ENCODE results near the gene TBC1D10A.

Gene TBC1D10A

DNA sequence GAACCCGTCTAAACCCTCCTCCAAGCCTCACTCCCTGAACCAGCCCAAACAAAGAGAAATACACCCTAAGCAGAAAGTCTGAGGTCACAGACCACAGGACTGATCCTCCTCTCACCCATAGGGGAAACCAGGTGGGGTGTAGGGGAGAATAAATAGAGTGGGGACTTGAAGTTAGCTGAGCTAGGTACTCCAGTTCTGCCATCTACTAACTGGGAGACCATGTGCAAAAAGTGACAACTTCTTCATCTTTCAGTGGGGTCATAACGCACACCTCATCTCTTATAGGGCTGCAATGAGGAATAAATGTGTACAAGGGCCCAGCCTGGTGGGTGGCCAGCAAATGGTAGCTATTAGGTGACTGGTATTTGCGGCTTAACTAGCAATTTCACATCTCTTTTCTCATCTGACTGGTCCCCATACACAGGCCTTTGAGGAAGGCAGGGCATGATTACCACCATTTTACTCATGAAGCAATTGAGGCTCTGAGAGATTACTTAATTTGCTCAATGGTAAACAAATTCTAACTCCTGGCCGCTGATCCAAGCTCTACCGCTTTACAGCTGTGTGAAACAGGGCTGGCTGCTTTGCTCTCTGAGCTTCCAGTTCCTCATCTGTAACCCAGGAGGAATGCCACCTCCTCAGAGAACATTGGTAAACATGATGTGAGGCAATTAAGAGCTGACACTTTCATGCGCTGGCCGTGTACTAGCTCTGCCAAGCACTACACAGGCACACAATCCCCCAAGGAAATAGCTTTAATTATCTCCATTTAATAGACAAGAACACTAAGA lies 16.6 kb downstream of the TBC1D10A start:
- H3K79me2 ChIP-seq (ENCODE audit: control insufficient read depth, insufficient read depth, low read length, poor library complexity): peaks cover 18% of the 10 kb centered on the region
- H2AFZ ChIP-seq (ENCODE audit: insufficient read depth, low read length, poor library complexity): no peak overlapping the region

DNA sequence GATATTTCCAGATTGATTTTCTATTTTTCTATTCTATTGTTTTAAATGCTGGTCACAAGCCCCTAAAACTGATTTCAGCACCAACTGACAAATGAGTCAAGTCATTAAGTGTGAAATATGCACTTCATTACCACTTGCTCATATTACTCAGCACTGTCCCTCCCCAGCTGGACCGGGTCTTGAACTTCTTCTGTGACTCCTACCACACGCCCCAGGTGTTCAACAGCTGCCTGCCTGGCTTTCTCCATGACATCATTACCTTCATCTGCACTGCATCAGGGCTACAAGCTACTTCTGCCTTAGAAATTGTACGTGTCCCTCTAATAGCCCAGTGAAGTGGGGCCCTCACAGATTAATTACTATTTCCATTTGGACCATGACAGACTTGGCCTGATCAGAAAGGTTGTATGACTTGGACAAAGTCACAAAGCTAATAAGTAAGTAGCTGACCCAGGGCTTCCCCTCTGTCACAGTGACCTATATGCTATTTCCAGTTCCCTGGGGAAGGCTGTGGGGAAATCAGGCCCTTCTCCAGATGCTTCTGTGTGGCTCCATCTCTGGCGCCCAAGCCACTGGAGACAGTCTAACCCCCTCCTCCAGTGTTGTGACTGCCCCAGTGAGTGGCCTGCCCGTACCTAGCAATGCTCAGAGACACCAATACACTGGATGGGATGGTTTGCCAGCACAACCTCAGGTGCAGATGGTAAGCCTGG lies 18.1 kb downstream of the TBC1D10A start:
- H2BK5ac ChIP-seq (ENCODE audit: low read depth, low read length, poor library complexity): peak overlapping the region; percentile 29
- H2BK120ac ChIP-seq (ENCODE audit: insufficient read depth, low read length, poor library complexity): no peak overlapping the region
- no peak overlapping the region for H2AK5ac ChIP-seq (ENCODE audit: low read length)
- DNase-seq: peak; percentile 94 to 95
- H3K4ac ChIP-seq (ENCODE audit: low read depth, low read length): peak overlapping the region; percentile 78
- no peaks in the 10 kb centered on the region for H3K27me3 ChIP-seq (ENCODE audit: insufficient read depth, low read length)
- no peak overlapping the region for H3K23ac ChIP-seq (ENCODE audit: low read length)
- H3K79me1 ChIP-seq (ENCODE audit: low read length): peaks cover 24% of the 10 kb centered on the region
- H4K91ac ChIP-seq (ENCODE audit: low read depth, low read length): peak overlapping the region; percentile 18
- no CpG with 5 or more reads among the region's 5 CpGs for WGBS (ENCODE audit: extremely low coverage, insufficient coverage, insufficient read length)
- H3K18ac ChIP-seq (ENCODE audit: low read length): peak overlapping the region; percentile 24
- H3K27ac ChIP-seq (ENCODE audit: low read depth, low read length): peak overlapping the region; percentile 65
- H3K79me2 ChIP-seq (ENCODE audit: control insufficient read depth, insufficient read depth, low read length, poor library complexity): peaks cover 22% of the 10 kb centered on the region
- peak overlapping the region; percentile 43 for H2BK12ac ChIP-seq (ENCODE audit: low read length)
- H3K4me2 ChIP-seq (ENCODE audit: low read length): no peak overlapping the region
- H3K4me3 ChIP-seq (ENCODE audit: low read depth, low read length): no peak overlapping the region
- H3K36me3 ChIP-seq (ENCODE audit: control insufficient read depth in 1 of 2, insufficient read depth in 2 of 2, low read length in 2 of 2): peaks cover 13 to 16% of the 10 kb centered on the region in 2 experiments
- H4K8ac ChIP-seq (ENCODE audit: low read depth, low read length): no peak overlapping the region
- H3K9me3 ChIP-seq (ENCODE audit: insufficient read depth, low read depth, low read length): no peaks in the 10 kb centered on the region
- no peak overlapping the region for H4K12ac ChIP-seq (ENCODE audit: low read depth, low read length)
- H2AFZ ChIP-seq (ENCODE audit: insufficient read depth, low read length, poor library complexity): peak overlapping the region; percentile 34
- H3K9ac ChIP-seq (ENCODE audit: low read length): no peak overlapping the region
- peaks cover 57 to 72% of the 10 kb centered on the region in 2 experiments for H3K4me1 ChIP-seq (ENCODE audit: control insufficient read depth in 1 of 2, insufficient read depth in 2 of 2, low read length in 2 of 2)
- H3K14ac ChIP-seq (ENCODE audit: low read length): no peak overlapping the region

More for the DNA sequence above, 16.6 kb downstream of the TBC1D10A start:
- peak; percentile 84 to 89 for DNase-seq
- Histone ChIP-seq H2BK12ac (ENCODE audit: low read length) (no peak overlapping the region), H3K79me1 (ENCODE audit: low read length) (peaks cover 26% of the 10 kb centered on the region), H4K12ac (ENCODE audit: low read depth, low read length) (no peak overlapping the region), H3K9me3 (ENCODE audit: insufficient read depth, low read depth, low read length) (no peaks in the 10 kb centered on the region), H3K4ac (ENCODE audit: low read depth, low read length) (peak overlapping the region; percentile 42), H4K8ac (ENCODE audit: low read depth, low read length) (peak overlapping the region; percentile 5), H3K4me3 (ENCODE audit: low read depth, low read length) (no peak overlapping the region), H2BK5ac (ENCODE audit: low read depth, low read length, poor library complexity) (peak overlapping the region; percentile 35), H3K23ac (ENCODE audit: low read length) (no peak overlapping the region), H3K14ac (ENCODE audit: low read length) (peak overlapping the region; percentile 50), H2BK120ac (ENCODE audit: insufficient read depth, low read length, poor library complexity) (no peak overlapping the region), H4K91ac (ENCODE audit: low read depth, low read length) (peak overlapping the region; percentile 5), H2AK5ac (ENCODE audit: low read length) (no peak overlapping the region), H3K27me3 (ENCODE audit: insufficient read depth, low read length) (no peaks in the 10 kb centered on the region), H3K9ac (ENCODE audit: low read length) (no peak overlapping the region), H3K4me2 (ENCODE audit: low read length) (no peak overlapping the region), H3K4me1 (ENCODE audit: control insufficient read depth in 1 of 2, insufficient read depth in 2 of 2, low read length in 2 of 2) (peaks cover 62 to 73% of the 10 kb centered on the region in 2 experiments), H3K36me3 (ENCODE audit: control insufficient read depth in 1 of 2, insufficient read depth in 2 of 2, low read length in 2 of 2) (peaks cover 6 to 7% of the 10 kb centered on the region in 2 experiments), H3K27ac (ENCODE audit: low read depth, low read length) (peak overlapping the region; percentile 64), H3K18ac (ENCODE audit: low read length) (no peak overlapping the region)
- no CpG with 5 or more reads among the region's 7 CpGs for WGBS (ENCODE audit: extremely low coverage, insufficient coverage, insufficient read length)

DNA sequence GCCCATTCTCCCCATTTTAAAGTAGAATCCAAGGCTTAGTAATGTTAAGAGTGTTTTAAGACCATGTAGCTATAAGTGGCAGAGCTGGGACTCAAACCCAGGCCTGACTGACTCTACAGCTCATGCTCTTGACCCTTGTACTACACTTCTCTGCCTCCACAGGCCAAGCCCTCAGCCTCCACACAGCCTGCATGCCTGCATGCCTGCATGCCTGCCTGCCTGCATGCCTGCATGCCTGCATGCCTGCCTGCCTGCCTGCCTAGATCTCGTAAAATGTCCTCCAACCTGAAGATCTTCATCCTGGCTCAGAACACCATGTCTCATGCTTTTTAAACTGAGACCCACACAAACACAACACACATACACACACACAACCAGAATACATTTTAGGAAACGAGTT lies 18.6 kb downstream of the TBC1D10A start:
- no peak overlapping the region for H3K27ac ChIP-seq (ENCODE audit: low read depth, low read length)
- no peak overlapping the region for H3K9ac ChIP-seq (ENCODE audit: low read length)
- peaks cover 28% of the 10 kb centered on the region for H3K79me1 ChIP-seq (ENCODE audit: low read length)
- no CpG with 5 or more reads among the region's 2 CpGs for WGBS (ENCODE audit: extremely low coverage, insufficient coverage, insufficient read length)
- H2AK5ac ChIP-seq (ENCODE audit: low read length): no peak overlapping the region
- DNase-seq: peak; percentile 94 to 95
- H4K8ac ChIP-seq (ENCODE audit: low read depth, low read length): no peak overlapping the region
- H2AFZ ChIP-seq (ENCODE audit: insufficient read depth, low read length, poor library complexity): no peak overlapping the region
- H4K12ac ChIP-seq (ENCODE audit: low read depth, low read length): no peak overlapping the region
- no peak overlapping the region for H2BK12ac ChIP-seq (ENCODE audit: low read length)
- H3K4me2 ChIP-seq (ENCODE audit: low read length): no peak overlapping the region
- no peak overlapping the region for H3K18ac ChIP-seq (ENCODE audit: low read length)
- H3K79me2 ChIP-seq (ENCODE audit: control insufficient read depth, insufficient read depth, low read length, poor library complexity): peaks cover 22% of the 10 kb centered on the region
- H3K4ac ChIP-seq (ENCODE audit: low read depth, low read length): no peak overlapping the region
- no peak overlapping the region for H3K4me3 ChIP-seq (ENCODE audit: low read depth, low read length)
- H3K14ac ChIP-seq (ENCODE audit: low read length): no peak overlapping the region
- no peak overlapping the region for H4K91ac ChIP-seq (ENCODE audit: low read depth, low read length)
- H2BK5ac ChIP-seq (ENCODE audit: low read depth, low read length, poor library complexity): no peak overlapping the region
- no peaks in the 10 kb centered on the region for H3K9me3 ChIP-seq (ENCODE audit: insufficient read depth, low read depth, low read length)
- peaks cover 62 to 74% of the 10 kb centered on the region in 2 experiments for H3K4me1 ChIP-seq (ENCODE audit: control insufficient read depth in 1 of 2, insufficient read depth in 2 of 2, low read length in 2 of 2)
- no peak overlapping the region for H2BK120ac ChIP-seq (ENCODE audit: insufficient read depth, low read length, poor library complexity)
- H3K36me3 ChIP-seq (ENCODE audit: control insufficient read depth in 1 of 2, insufficient read depth in 2 of 2, low read length in 2 of 2): peaks cover 17 to 21% of the 10 kb centered on the region in 2 experiments
- no peaks in the 10 kb centered on the region for H3K27me3 ChIP-seq (ENCODE audit: insufficient read depth, low read length)
- no peak overlapping the region for H3K23ac ChIP-seq (ENCODE audit: low read length)

DNA sequence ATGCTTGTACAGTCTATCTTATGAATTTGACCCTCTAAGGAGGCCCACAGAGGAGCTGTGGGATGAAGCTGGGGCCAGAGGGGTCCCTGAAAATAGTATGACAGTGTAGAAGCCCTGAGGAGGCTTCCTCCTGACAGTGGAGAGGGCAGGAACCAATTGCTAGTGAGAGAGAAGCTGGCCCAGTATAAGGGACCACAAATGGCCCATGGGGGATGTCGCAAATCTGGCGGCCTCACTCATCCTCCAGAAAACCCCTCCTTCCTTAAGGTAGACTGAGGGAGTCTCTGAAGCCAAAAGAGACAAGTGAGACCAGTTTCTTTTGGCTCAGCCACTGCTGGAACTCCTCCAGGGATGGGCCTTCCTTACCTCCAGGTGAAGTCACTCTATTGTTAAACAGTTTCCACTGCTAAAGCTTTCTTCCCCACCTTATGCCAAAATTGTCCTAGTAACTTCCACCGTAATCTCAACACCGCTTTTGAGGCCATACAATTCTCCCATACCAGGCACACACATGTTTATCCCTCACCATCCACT lies 19.6 kb downstream of the TBC1D10A start:
- no peak overlapping the region for H3K14ac ChIP-seq (ENCODE audit: low read length)
- no peak overlapping the region for H4K8ac ChIP-seq (ENCODE audit: low read depth, low read length)
- H2AFZ ChIP-seq (ENCODE audit: insufficient read depth, low read length, poor library complexity): no peak overlapping the region
- no peak overlapping the region for H3K4me3 ChIP-seq (ENCODE audit: low read depth, low read length)
- H3K9me3 ChIP-seq (ENCODE audit: insufficient read depth, low read depth, low read length): no peaks in the 10 kb centered on the region
- H3K4ac ChIP-seq (ENCODE audit: low read depth, low read length): peak overlapping the region; percentile 42
- H4K91ac ChIP-seq (ENCODE audit: low read depth, low read length): peak overlapping the region; percentile 5
- H3K18ac ChIP-seq (ENCODE audit: low read length): no peak overlapping the region
- WGBS (ENCODE audit: extremely low coverage, insufficient coverage, insufficient read length): no CpG with 5 or more reads among the region's 4 CpGs
- no peak overlapping the region for H3K27ac ChIP-seq (ENCODE audit: low read depth, low read length)
- H3K79me2 ChIP-seq (ENCODE audit: control insufficient read depth, insufficient read depth, low read length, poor library complexity): peaks cover 18% of the 10 kb centered on the region
- peaks cover 64 to 74% of the 10 kb centered on the region in 2 experiments for H3K4me1 ChIP-seq (ENCODE audit: control insufficient read depth in 1 of 2, insufficient read depth in 2 of 2, low read length in 2 of 2)
- H3K23ac ChIP-seq (ENCODE audit: low read length): no peak overlapping the region
- no peak overlapping the region for H2BK120ac ChIP-seq (ENCODE audit: insufficient read depth, low read length, poor library complexity)
- no peak overlapping the region for H3K9ac ChIP-seq (ENCODE audit: low read length)
- H3K79me1 ChIP-seq (ENCODE audit: low read length): peaks cover 29% of the 10 kb centered on the region
- H2BK12ac ChIP-seq (ENCODE audit: low read length): no peak overlapping the region
- no peak overlapping the region for H2BK5ac ChIP-seq (ENCODE audit: low read depth, low read length, poor library complexity)
- no peaks in the 10 kb centered on the region for H3K27me3 ChIP-seq (ENCODE audit: insufficient read depth, low read length)
- no peak for DNase-seq
- no peak overlapping the region for H3K4me2 ChIP-seq (ENCODE audit: low read length)
- H2AK5ac ChIP-seq (ENCODE audit: low read length): no peak overlapping the region
- peaks cover 20 to 29% of the 10 kb centered on the region in 2 experiments for H3K36me3 ChIP-seq (ENCODE audit: control insufficient read depth in 1 of 2, insufficient read depth in 2 of 2, low read length in 2 of 2)
- no peak overlapping the region for H4K12ac ChIP-seq (ENCODE audit: low read depth, low read length)

Measured in trophoblast cell (in vitro differentiated cells and primary cell).